OCI-LY3 (cell line): Measurements from ENCODE around the gene MGST1.

Experiments
- EZH2phosphoT487 ChIP-seq: fragments of 200-600 bp; shearing (Covaris generic); IDR thresholded peaks from 2 replicates; pipeline ENCODE4 v1.6.1; 2018; ENCODE audit warnings: antibody characterized with exemption, mixed run types, low read depth
- TF ChIP-seq, protein P1 (sequence below): fragments of 200-600, 300-600 bp; sonication (generic); IDR thresholded peaks from 2 replicates; pipeline ENCODE4 v1.5.1; 2014; ENCODE audit warnings: antibody characterized with exemption, low read length, low read depth

DNA sequence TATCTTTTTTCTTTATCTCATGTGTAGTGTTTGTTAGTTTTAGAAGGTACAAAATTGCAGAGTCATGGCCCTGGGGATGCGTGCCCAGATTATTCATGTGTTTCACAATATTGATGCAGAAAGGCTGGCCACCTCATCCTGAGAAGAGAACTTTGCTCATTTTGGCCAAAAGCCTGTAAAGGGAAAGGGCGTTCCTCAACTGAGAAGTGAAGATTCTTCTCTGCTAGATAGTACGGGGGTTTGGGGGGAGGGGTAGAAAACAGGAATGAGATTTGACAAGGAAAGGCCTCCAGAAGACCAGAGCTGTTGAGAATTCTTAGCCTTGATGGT lies 1.7 kb downstream of the MGST1 start:
- TF ChIP-seq, protein P1, sequence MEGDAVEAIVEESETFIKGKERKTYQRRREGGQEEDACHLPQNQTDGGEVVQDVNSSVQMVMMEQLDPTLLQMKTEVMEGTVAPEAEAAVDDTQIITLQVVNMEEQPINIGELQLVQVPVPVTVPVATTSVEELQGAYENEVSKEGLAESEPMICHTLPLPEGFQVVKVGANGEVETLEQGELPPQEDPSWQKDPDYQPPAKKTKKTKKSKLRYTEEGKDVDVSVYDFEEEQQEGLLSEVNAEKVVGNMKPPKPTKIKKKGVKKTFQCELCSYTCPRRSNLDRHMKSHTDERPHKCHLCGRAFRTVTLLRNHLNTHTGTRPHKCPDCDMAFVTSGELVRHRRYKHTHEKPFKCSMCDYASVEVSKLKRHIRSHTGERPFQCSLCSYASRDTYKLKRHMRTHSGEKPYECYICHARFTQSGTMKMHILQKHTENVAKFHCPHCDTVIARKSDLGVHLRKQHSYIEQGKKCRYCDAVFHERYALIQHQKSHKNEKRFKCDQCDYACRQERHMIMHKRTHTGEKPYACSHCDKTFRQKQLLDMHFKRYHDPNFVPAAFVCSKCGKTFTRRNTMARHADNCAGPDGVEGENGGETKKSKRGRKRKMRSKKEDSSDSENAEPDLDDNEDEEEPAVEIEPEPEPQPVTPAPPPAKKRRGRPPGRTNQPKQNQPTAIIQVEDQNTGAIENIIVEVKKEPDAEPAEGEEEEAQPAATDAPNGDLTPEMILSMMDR, result no peak
- TF ChIP-seq EZH2phosphoT487, result no peak
